ENCODE measurements around the gene UNC119. TPM values are rescaled to one million over a fixed set of nuclear protein-coding genes. Genes with fewer than 3 reads are reported as not detected.

UNC119 gene
- total RNA-seq, 1 donor from 2014 or later: 27.7 TPM

GRCh38 chr17:28555022-28555421, 2.6 kb upstream of the UNC119 start:
- H4K20me1 ChIP-seq (ENCODE audit: insufficient read depth, low read length): peaks cover 23% of the 10 kb centered on the region
- Mint-ChIP-seq H3K4me1 (ENCODE audit: low read depth, unreplicated experiment) (peaks cover 13% of the 10 kb centered on the region), H3K4me3 (ENCODE audit: unreplicated experiment) (no peak overlapping the region), H3K27ac (ENCODE audit: unreplicated experiment) (no peak overlapping the region), H3K36me3 (ENCODE audit: low read depth, unreplicated experiment) (peaks cover 39% of the 10 kb centered on the region), H3K27me3 (ENCODE audit: low read depth, unreplicated experiment) (no peaks in the 10 kb centered on the region), H3K9me3 (ENCODE audit: unreplicated experiment) (no peaks in the 10 kb centered on the region)
- H3K4me1 ChIP-seq (ENCODE audit: insufficient read depth, low read length): peaks cover 7% of the 10 kb centered on the region
- H2AFZ ChIP-seq (ENCODE audit: low read depth, low read length): no peak overlapping the region
- H3K27me3 ChIP-seq (ENCODE audit: insufficient read depth, low read length): no peaks in the 10 kb centered on the region
- FAIRE-seq (no peak), DNase-seq (ENCODE audit: low read depth) (no peak)
- no peak overlapping the region for H3K4me3 ChIP-seq (ENCODE audit: insufficient read depth, low read depth, low read length)
- H3K79me2 ChIP-seq (ENCODE audit: insufficient read depth, low read length): peaks cover 5% of the 10 kb centered on the region
- TF ChIP-seq EZH2 (IDR thresholded peaks at IDR 0.05; ENCODE audit: insufficient read depth, low read length): no peak
- TF ChIP-seq, protein P1, sequence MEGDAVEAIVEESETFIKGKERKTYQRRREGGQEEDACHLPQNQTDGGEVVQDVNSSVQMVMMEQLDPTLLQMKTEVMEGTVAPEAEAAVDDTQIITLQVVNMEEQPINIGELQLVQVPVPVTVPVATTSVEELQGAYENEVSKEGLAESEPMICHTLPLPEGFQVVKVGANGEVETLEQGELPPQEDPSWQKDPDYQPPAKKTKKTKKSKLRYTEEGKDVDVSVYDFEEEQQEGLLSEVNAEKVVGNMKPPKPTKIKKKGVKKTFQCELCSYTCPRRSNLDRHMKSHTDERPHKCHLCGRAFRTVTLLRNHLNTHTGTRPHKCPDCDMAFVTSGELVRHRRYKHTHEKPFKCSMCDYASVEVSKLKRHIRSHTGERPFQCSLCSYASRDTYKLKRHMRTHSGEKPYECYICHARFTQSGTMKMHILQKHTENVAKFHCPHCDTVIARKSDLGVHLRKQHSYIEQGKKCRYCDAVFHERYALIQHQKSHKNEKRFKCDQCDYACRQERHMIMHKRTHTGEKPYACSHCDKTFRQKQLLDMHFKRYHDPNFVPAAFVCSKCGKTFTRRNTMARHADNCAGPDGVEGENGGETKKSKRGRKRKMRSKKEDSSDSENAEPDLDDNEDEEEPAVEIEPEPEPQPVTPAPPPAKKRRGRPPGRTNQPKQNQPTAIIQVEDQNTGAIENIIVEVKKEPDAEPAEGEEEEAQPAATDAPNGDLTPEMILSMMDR (IDR thresholded peaks at IDR 0.05; ENCODE audit: insufficient read depth, low read depth, low read length): no peak
- no peak overlapping the region for H3K4me2 ChIP-seq (ENCODE audit: low read length)
- no peaks in the 10 kb centered on the region for H3K9me3 ChIP-seq (ENCODE audit: insufficient read depth, low read depth, low read length)
- H3K9ac ChIP-seq (ENCODE audit: low read length): no peak overlapping the region
- H3K36me3 ChIP-seq (ENCODE audit: insufficient read depth, low read length): peaks cover 20% of the 10 kb centered on the region
- H3K27ac ChIP-seq (ENCODE audit: low read depth, low read length): no peak overlapping the region

DNA sequence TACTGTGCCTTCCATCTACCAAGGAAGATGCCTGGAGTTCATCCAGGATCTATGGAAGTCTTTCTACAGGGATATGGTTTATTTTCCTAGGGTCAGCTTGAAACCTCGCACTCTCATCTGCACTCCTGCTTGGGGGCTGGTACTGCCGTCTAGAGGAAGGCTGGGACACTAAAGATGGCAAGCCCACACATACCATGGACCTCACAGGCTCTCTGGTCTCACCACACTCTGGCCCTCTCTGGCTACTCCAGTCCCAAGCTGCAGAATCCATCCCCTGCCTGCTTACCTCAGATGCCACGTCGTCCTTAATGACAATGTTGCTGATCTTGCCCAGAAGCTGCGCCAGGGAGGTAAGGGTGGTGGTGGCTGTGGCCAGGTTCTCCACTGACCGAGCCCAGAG, 2.1 kb upstream of the UNC119 start:
- H3K4me3 ChIP-seq (ENCODE audit: insufficient read depth, low read depth, low read length): no peak overlapping the region

GRCh38 chr17:28553000-28553505, 629 bp upstream of the UNC119 start:
- peak overlapping the region; percentile 94 for H3K4me3 Mint-ChIP-seq (ENCODE audit: unreplicated experiment)
- H3K27ac Mint-ChIP-seq (ENCODE audit: unreplicated experiment): peak overlapping the region; percentile 53
- DNase-seq (ENCODE audit: low read depth): no peak
- H4K20me1 ChIP-seq (ENCODE audit: insufficient read depth, low read length): peaks cover 41% of the 10 kb centered on the region
- H3K4me2 ChIP-seq (ENCODE audit: low read length): peak overlapping the region; percentile 96
- no peak overlapping the region for H2AFZ ChIP-seq (ENCODE audit: low read depth, low read length)
- no peaks in the 10 kb centered on the region for H3K27me3 ChIP-seq (ENCODE audit: insufficient read depth, low read length)
- H3K4me1 ChIP-seq (ENCODE audit: insufficient read depth, low read length): peaks cover 7% of the 10 kb centered on the region
- peaks cover 19% of the 10 kb centered on the region for H3K36me3 ChIP-seq (ENCODE audit: insufficient read depth, low read length)
- H3K9ac ChIP-seq (ENCODE audit: low read length): no peak overlapping the region
- peaks cover 34% of the 10 kb centered on the region for H3K36me3 Mint-ChIP-seq (ENCODE audit: low read depth, unreplicated experiment)
- no peaks in the 10 kb centered on the region for H3K27me3 Mint-ChIP-seq (ENCODE audit: low read depth, unreplicated experiment)
- TF ChIP-seq, protein P1 (IDR thresholded peaks at IDR 0.05; ENCODE audit: insufficient read depth, low read depth, low read length): no peak
- no peak for TF ChIP-seq EZH2 (IDR thresholded peaks at IDR 0.05; ENCODE audit: insufficient read depth, low read length)
- peaks cover 17% of the 10 kb centered on the region for H3K4me1 Mint-ChIP-seq (ENCODE audit: low read depth, unreplicated experiment)
- H3K4me3 ChIP-seq (ENCODE audit: insufficient read depth, low read depth, low read length): no peak overlapping the region
- H3K9me3 Mint-ChIP-seq (ENCODE audit: unreplicated experiment): no peaks in the 10 kb centered on the region
- no peak overlapping the region for H3K27ac ChIP-seq (ENCODE audit: low read depth, low read length)
- FAIRE-seq: no peak
- H3K9me3 ChIP-seq (ENCODE audit: insufficient read depth, low read depth, low read length): no peaks in the 10 kb centered on the region
- peaks cover 5% of the 10 kb centered on the region for H3K79me2 ChIP-seq (ENCODE audit: insufficient read depth, low read length)

More for the DNA sequence above, 2.1 kb upstream of the UNC119 start:
- H3K27ac Mint-ChIP-seq (ENCODE audit: unreplicated experiment): no peak overlapping the region
- TF ChIP-seq, protein P1 (IDR thresholded peaks at IDR 0.05; ENCODE audit: insufficient read depth, low read depth, low read length): peak; percentile 28
- TF ChIP-seq EZH2 (IDR thresholded peaks at IDR 0.05; ENCODE audit: insufficient read depth, low read length): no peak
- Histone ChIP-seq H2AFZ (ENCODE audit: low read depth, low read length) (no peak overlapping the region), H3K9me3 (ENCODE audit: insufficient read depth, low read depth, low read length) (no peaks in the 10 kb centered on the region), H4K20me1 (ENCODE audit: insufficient read depth, low read length) (peaks cover 28% of the 10 kb centered on the region), H3K4me2 (ENCODE audit: low read length) (no peak overlapping the region), H3K9ac (ENCODE audit: low read length) (no peak overlapping the region), H3K36me3 (ENCODE audit: insufficient read depth, low read length) (peaks cover 19% of the 10 kb centered on the region), H3K27me3 (ENCODE audit: insufficient read depth, low read length) (no peaks in the 10 kb centered on the region), H3K27ac (ENCODE audit: low read depth, low read length) (no peak overlapping the region), H3K4me1 (ENCODE audit: insufficient read depth, low read length) (peaks cover 7% of the 10 kb centered on the region), H3K79me2 (ENCODE audit: insufficient read depth, low read length) (peaks cover 5% of the 10 kb centered on the region)
- H3K27me3 Mint-ChIP-seq (ENCODE audit: low read depth, unreplicated experiment): no peaks in the 10 kb centered on the region
- no peak overlapping the region for H3K4me3 Mint-ChIP-seq (ENCODE audit: unreplicated experiment)
- peaks cover 14% of the 10 kb centered on the region for H3K4me1 Mint-ChIP-seq (ENCODE audit: low read depth, unreplicated experiment)
- no peaks in the 10 kb centered on the region for H3K9me3 Mint-ChIP-seq (ENCODE audit: unreplicated experiment)
- DNase-seq (ENCODE audit: low read depth) (no peak), FAIRE-seq (no peak)
- peaks cover 34% of the 10 kb centered on the region for H3K36me3 Mint-ChIP-seq (ENCODE audit: low read depth, unreplicated experiment)
